GM19452 (cell line): Measurements from ENCODE around the gene CD58.

Source experiments
- ATAC-seq: cut with Tn5 transposase; IDR thresholded peaks from one replicate; pipeline ENCODE4 v1.9.1; 2021; ENCODE audit not compliant: unreplicated experiment

CD58 gene

DNA sequence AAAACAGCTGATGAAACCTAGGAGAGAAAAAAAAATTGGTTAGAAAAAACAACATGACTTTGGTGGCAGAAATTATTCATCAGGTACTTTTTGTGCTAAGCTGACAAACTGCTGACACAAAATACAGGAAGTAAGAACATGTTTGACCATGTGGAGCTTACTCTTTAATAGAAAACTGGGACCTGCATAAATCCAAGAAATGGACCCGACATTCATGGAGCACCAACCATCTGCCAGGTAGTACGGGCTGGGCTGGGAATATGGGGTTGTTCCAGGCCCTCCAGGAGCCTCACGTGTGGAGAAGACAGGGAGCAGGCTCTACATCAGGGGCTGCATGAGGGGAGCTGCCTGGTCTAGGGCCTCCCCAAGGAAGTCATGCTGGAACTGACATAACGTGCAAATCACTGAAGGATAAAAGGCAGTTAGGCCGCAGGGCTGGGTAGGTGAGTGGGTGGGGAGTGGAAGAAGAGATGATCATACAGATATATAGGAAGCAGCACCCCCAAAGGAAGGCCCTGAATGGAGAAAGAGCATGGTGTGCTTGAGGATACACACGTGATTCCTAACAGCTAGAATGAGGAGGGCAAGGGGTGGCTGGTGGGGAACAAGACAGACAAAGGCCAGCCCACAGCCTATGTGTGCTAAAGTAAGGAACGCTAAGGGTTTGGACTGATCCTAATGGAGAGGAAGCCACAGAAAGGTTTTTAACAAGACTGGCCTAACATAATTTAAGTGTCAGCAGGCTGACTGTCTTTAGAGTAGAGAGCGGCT lies 26.1 kb downstream of the CD58 start:
- ATAC-seq, result peak; percentile 40

DNA sequence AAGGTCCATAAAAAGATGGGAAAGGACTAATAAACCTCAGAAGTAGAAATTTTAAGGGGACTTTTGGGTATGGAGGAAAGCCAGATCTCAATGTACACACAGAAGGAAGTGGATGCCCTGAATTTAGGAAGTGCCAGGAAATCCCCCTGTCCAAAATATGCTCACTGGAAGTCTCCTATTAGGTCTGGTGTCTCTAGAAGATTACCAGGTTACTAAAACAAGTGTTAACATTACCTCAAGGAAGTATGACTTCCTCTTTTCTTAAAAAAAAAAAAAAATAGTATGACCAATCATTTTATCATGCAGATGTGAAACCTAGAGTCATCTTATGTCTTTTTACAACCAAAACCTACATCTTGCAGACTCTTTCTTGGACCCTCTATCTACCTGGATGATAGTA lies 30.7 kb downstream of the CD58 start:
- ATAC-seq, result peak; percentile 36

DNA sequence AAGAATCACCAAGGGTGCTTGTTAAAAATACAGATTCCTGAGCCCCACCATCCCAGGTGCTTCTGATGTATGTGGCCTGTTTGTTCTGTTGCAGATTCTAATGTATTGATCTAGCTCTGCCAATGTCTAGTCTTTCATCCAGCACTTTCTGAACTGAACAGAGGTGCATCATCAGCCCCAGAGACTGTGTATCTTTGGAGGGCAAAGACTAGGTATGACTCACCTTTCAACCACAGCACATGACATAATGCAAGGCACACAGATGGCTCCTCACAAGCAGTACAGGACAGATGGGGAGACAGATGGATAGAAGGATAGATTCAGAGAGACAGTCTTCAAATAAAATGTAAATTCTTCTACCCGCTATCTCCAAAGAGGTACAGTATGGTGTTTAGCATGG lies 32.3 kb downstream of the CD58 start:
- peak; percentile 79 for ATAC-seq

DNA sequence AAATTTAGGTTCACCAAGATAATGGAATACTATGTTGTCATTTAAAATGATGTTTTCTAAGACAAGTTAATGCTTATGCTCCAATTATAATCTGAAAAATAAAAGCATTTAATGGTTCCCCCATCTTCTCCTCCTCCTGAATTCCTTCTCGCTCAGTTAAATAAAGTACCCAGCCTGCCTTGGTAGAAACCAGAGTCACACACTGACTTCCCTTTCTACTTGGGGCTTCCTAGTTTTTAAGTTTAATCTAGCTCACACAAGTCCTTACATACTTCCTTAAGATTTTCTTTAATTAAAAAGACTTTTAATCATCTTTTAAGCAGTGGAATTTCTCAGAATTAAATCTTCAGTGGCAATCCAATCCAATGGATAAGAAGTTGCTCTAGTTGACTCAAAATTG lies 32.9 kb downstream of the CD58 start:
- ATAC-seq, result no peak

DNA sequence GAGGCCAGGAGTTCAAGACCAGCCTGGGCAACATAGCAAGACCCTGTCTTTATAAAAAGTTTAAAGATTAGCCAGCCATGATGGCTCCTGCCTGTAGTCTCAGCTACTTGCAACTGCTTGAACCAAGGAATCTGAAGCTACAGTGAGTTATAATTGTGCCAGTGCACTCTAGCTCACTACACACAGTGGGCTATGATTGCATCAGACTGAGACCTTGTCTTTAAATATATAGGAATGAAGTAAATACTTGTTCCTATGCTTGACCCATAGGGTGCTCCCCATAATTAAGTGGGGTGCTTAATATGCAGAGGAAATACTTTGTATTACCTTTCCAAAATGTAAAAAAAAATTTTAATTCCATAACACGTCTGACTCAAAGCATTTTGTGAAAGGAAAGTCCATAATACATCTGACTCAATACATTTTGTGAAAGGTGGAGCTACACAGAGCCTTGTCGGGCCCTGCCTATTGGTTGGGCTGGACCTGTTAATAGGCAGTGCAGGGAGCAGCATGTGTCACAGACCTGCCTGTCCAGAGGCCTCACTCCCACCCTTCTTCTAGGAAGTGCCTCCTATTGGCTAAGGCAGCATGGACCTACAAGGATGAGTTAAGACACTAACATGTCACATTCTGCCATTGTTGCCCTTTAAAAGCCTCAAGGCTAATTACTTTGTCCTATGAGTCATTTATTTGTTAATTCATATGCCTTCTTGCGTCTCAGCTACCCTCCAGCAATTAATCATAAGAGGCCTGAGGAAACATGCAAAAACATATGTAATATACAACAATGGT lies 33.6 kb downstream of the CD58 start:
- ATAC-seq, result no peak

DNA sequence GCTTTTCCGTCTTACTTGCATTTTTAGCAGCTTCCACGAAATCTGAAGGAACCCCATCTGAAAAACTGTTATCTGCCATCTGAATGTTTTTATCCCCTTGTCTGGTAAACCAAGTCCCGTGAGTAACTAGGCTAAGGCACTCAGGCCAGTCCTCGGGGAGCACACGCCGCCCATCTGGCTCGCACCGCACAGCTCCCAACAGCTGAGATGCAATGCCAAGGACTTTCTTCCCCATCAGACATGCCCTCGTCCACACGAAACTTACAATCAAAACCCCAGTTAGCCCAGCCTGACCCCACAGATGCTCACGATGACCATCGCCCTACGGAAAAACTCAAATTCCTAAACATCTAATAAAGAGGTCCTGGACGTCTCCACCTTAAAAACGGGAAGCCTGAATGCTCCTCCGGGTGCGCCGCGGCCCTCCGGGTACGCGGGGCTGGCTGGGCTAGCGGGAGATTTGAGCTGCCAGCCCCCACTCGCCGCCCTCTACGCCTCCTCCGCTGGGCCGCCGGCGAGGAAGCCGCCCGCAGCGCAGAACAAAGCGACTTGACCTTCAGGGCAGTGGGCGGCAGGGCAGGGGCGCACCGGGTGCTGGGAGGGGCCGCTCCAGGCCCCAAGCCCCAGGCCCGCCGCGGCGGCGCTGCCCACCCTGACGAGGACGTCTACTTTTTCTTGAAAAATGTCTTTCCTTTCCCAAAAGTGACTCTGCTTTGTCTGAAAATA lies 36.6 kb downstream of the CD58 start:
- no peak for ATAC-seq

DNA sequence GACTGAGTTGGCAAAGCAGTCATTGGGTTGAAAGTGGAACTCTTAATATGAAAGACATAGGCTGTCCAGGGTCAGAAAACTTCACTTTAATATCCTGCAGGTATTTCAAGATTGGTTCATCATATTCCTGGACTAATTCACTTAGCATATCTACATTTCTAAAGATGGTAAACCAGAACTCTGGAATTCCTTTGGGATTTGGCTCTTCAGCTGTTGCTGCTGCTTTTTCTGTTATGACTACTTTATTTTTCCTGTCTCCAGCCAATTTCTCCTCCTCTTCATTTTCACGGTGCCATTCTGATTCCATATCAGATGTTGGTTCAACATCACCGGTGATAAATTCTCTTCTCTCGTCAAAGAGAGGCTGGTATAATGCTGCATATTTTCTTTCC lies 37.4 kb downstream of the CD58 start:
- ATAC-seq, result no peak

DNA sequence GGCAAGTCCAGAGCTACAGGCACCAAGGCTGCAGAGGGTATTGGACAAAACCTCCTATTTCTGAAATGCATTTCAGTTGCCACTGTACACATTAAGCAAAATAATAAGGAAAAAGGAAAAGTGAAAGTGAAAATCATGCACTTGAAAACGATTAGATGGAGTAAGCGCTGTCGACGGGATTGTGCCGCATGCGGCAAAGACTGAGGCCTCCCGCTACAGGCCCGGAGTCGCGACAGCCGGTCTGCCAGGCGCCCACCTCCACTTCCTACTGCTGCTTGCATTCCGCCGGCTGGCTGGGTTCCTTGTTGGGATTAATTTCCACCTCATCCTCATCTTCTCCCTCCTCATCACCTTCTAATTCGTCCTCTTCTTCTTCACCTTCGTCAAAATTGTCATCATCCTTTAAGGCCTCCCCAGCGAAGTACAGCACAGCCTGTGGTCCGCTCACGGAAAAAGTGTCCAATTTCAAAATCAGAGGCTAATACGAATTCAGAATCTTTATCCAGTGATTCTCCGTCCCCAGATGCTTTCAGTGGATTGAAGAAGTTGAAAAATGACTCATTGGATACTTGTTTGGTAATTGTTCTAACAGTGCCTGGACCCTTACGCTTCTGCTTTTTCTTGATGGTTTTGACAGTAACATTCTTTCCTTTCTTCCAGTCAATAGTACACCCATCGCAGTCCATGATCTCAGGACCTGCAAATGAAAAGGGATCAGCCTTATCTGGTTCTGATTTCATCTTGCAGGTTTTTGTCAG lies 38.0 kb downstream of the CD58 start:
- ATAC-seq, result no peak

DNA sequence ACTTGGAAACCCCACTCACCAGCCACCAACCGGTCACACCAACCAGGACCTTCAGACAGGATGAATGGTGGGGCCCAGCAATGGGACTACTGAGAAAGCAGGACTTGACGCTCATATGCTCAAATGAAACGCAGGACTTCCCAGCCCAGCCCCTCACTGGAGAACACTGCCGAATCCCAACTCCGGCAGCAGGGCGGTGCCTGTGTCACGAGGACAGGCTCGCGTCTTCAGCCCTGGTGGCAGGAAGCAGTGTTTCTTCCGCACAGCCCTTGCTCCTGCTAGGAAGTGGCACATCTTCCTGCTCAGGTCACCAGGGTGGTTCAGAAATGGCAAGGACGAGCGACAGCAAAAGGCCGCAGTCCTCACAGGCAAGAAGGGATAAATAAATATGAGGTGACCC lies 38.9 kb downstream of the CD58 start:
- no peak for ATAC-seq

DNA sequence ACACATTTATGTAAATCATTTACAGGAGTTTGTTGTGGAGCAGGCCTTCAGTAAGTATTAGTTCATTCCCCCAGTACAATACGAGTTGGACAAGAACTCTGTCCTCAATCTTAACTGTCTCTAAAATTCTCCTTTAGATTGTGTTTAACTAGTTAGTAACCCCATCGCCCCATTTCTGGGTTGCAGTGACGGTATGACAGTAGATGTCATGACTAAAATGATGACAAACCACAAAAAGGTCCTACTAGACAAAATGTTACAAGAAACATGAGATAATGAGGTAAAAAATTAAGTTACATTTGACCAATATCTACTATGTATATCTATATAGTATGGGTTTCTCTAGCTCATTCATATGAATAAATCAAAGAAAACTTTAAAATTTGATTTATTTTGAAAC lies 41.1 kb downstream of the CD58 start:
- no peak for ATAC-seq

DNA sequence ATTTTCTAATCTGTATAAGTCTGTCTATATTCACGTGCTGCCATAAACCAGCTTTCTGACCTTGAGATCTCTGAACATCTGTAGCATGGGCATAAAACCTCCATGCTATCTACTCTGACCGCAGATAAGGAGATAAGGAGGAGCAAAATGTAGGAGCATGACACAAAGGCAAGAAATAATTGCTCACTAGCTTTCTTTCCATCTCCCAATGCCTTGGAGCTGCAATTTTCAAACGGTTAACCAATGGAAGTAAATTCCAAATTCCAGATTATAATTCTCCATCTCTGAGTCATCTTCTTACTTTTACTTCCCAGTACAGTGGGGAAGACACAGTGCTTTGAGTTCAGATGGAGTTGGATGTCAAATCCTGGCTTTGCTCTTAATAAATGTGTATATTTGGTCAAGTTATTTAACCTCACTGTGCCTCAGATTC lies 41.6 kb downstream of the CD58 start:
- no peak for ATAC-seq

DNA sequence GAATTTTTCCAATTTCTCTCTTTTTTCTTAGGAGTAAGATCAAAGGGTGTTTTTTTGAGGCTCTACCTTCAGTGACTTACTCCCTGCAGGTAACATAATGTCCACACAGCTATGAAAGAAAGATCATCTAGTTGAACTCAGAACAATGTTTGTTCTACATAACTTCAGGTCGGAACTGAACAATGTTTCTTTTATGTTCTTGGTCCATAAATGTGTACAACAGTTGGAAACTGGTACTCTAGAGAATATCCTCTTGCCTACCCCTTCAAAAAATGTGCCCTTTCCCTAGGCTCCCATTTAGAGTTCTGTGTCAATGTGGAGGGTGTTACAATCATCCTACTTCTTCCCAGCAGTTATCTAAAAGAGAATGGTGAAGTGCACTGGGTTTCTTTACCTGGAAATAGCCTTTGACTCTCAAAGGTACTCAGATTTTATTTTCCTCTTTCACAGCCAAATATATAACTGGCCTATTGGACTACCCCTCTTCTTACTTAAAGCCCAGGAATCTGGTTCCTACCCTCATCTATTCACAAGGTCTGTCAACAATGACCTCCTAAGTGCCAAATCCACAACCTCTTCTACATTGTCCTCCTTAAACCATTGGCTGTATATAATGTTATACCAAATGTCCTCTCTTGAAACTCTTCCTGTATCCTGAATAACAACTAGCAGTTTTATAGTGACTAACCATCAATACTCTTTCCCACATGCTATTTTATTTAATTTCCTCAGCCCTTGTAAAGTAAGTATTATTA lies 42.3 kb downstream of the CD58 start:
- ATAC-seq, result no peak

DNA sequence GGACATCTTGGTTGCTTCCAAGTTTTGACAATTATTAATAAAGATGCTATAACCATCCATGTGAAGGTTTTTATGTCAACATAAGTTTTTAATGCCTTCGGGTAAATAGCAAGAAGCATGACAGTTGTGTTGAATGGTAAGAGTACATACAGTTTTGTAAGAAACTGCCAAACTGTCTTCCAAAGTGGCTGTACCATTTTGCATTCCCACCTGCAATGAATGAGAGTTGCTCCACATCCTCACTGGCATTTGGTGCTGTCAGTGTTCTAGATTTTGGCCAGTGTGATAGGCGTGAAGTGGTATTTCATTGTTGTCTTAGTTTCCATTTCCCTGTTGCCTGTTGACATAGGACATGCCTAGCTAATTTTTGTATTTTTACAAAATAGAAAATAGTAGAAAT lies 45.4 kb downstream of the CD58 start:
- ATAC-seq, result no peak

DNA sequence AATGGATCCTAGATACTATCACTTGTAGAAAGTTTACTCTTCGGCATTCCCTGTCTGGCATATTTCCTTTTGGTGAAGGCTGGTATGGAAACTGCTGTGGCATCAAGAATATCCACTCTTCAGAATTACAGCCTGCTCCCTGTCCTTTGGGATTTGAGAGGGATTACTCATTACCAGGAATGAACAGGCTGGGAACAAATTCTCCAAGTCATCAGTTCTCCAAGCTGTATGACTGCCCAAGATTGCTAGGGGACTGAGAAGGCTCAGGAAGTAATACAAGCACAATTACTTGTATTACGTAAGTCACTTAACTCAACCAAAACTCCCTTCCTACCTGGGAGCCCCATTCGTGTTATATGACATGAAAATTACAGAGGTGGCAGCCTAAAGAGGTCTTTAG lies 49.6 kb downstream of the CD58 start:
- no peak for ATAC-seq

DNA sequence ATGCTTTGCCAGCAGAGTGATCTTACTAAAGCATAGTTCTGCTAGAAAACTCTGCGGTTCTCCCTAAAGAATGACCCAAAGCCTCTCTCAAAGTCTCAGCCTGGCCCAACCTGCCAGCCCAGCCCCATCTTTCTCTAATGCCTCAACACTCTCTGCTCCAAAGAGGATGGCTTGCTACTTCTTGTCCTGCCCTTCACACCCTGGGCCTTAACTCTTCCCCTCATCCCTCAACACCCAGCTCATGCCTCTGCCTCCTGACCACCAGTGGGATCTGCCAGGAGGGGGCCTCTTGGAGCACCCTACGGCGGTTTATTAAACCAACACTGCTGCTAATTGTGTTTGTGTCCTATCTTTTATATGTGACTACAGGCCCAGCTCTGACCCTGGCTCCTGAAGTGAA lies 52.4 kb downstream of the CD58 start:
- ATAC-seq, result no peak

DNA sequence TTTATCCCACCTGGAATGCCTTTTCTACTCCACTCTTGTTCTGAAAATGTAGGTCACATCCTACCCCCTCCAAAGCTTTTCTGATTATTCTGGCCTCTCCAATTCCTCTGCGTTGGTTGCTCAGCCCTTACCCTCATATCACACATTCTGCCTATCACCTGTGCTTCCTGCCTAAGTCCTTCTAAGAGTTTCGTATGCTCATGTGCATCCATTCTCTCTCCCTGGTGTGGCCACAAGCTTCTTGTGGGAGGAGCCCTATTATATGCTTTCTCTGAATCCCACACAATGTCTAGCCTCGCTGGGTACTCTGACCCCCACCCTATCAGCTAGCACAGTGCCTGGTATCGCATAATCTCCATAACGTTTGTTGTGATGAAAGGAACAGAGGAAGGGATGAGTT lies 54.2 kb downstream of the CD58 start:
- ATAC-seq, result no peak

DNA sequence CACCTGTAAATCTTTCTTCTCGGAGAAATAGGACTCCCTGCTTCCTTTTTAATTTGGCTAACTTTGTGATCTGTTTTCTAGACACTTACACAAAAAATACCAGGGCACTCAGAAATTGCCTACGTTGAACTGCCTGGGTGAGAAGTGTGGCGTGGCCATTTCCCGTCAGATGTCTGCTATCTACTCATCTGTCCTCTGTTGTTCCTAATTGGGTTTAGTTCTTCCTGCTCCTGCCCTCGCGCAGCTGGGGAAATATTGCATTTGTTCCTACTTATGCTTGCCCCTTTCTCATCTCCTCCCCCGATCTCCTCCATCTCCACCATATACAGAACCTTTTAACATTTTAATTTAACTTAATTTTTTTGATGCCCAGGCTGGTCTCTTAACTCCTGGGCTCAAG lies 55.1 kb downstream of the CD58 start:
- ATAC-seq, result no peak

DNA sequence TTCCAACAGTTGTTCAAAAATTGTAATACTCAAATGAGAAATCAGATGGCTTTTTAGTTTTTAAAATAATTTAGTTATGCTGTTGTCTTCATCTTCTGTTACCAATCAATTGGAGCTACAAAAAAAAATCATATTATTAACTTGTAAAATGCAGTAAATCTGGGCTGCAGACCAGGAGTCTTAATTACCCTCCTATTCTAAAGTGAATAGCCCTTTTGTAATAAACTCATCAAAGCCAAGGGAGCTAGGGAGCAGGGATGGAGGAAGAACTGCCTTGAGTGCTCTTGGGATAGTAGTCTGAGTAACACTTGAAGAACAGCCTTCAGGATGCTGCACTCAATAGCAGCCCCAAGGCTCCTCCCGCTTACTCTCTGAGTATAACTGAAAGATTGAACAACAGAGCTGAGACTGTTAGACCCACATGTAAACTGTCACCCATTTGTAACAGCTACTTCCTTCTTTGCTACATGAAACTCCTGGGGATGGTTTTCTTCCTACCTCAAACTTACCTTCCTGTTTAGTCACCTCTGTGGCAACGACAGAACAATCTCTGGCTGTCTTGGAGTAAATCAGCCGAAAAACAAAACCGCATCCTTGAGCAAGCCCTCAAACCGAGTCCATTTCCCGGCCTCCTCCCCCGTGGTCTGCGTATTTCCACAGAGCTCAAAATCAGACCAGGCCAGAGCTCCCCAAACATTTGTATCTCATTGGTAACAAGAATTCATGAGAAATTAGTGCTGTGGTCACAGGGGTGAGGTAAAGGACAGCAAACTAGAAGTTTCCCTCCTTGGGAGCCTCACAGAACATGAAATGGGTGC lies 55.9 kb downstream of the CD58 start:
- ATAC-seq, result peak; percentile 82

DNA sequence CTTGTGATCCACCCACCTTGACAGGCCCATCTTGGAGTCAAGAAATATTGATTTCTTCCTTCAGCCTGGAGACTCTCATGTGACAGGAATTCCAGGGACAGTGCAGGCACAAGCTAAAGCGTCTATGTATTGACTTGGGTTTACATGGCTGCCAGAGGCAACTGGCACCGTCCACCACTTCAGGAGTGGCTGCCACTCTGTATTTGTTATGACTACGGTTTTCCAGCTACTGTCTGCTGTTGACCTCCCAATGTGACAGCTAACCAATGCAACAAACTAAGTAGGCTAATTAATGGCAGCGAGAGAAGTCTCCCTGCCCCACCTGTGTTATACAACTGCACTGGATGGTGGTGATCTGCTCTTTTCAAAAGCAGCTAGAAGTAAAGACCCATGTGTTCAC lies 56.9 kb downstream of the CD58 start:
- ATAC-seq, result no peak
